ENCODE results near the gene C9orf85.

The C9orf85 gene

DNA sequence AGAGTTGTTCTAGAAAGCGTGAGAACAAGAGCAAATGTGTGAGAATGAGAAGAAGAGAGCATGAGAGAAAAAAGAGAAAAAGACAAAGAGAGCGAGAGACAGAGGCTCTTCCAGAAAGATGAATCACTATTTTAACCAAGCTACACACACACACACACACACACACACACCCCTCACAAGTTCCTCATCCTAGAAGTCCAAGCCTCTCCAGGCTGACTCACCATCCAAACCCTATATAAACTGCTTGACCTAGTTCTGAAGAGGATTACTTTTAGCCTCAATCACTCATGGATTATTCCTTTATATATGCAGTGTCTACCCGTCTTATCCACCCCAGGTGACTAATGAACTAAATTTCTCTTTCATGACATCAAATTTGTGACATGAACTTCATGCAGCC, 111.4 kb downstream of the C9orf85 start:
- no peak for DNase-seq
